GM18520 (cell line): Measurements from ENCODE around the gene KRTAP12-3.
"Not testable (repeated sequence)": the region's sequence is repeated elsewhere in the genome, so short reads cannot be mapped to it uniquely, and the experiment has no call there.

Source experiments
- ATAC-seq: cut with Tn5 transposase; IDR thresholded peaks from one replicate; pipeline ENCODE4 v1.9.1; 2021; ENCODE audit not compliant: unreplicated experiment

Gene KRTAP12-3

DNA sequence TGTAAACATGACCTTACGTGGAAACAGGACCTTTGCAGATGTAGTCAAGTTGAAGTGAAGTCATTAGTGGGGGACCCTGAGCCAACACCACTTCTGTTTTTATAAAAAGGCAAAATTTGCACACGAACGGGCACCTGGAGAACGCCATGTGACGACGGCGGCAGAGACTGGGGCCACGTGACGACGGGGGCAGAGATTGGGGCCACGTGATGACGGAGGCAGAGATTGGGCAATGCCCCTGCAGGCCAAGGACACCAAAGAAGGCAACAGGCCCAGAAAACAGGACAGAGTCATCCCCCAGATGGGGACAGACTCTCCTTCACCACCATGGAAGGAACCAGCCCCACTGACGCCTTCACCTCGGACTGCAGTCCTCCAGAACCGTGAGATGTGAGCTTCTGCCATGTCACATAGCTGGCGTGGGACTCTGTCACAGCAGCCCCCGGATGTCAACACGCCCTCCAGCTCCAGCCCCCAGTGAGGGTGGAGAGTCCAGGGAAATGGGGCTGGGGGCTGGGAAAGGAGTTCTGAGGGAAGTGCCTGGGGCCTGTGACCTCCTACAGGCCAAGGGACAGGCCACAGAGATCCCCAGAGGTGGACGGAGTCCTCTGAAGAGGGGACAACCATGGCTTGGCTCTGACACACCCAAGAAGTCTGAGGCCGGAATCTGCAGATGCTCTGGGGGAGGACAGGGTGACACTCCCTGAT, 7.3 kb upstream of the KRTAP12-3 start:
- ATAC-seq, result no peak

- no peak for ATAC-seq
Observed at GRCh38 chr21:44650973-44651675, 6.6 kb upstream of the KRTAP12-3 start.

GRCh38 chr21:44653123-44653522, 4.6 kb upstream of the KRTAP12-3 start:
- no peak for ATAC-seq

DNA sequence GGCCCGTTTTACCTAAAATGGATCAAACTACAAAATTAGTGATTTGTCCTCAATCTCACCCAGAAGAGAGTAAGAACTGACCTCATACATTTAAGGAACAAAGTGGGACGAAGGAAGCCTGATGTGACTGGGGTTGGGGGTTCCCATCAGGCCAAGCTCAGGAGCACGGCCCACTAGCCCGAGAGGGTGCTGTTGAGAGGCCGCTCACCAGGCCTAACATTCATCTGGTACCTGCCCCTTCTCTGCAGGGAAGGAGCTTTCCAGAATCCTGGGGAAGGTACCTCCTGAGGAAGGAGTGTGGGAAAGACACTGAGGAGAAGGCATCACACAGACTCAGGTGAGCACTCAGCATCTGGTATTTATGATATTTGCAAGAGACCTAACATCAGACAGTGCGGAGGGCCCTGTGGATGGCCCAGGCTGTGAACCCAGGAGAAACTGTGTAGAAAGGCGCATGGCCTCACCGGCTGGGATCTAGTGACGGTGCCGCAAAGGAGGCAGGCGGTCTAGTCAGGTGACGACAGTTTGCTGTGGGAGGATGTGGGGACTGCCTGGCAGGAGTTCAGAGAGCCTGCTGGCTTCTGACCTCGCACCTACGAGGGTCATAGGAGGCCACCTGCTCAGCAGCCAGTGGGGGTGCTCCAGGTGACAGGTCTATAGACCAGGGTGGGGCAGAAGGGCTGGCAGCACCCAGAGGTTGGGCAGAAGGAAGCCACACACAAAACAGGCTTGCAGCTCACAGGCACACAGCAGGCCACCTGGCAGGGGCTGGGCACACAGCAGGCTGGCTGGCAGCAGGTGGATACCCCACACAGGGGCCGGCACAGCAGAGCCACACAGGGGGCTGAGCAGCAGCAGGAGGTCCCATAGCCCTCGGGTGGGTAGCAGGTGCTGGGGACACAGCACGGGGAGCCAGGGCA, 3.8 kb upstream of the KRTAP12-3 start:
- ATAC-seq, result no peak

DNA sequence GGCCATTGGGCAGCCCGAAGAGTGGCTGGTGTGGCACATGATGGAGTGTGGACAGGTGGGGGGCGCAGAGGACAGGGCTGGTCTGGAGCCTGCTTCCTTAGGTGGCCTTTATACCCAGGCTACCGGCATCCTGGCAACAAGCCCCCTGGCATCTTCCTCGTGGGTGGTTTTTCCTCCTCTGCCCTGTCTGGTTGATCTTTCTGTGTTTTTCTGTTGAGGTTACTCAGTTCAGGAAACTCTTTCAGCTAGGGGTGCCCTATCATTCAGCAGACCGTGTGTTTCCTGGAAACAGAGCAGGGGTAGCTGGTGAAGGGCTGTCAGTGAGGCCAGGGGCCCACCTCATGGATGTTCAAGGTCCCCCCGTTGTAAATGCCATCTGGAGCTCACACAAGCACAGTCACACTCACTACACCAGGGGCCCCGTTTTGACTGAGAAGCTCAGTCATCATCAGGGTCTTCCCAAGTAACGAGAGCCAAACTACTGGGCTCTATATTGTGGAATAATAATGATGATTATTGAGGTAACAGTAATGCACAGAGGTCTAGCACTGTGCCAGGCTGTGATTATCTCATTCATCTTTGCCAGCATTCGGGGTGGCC, 3.1 kb upstream of the KRTAP12-3 start, which contains the start of gene KRTAP12-4:
TSS of gene KRTAP12-4 (minus strand) at position 84 of the 600 bp plus-strand sequence. CDS start at position 39, 45 bp downstream.
- no peak for ATAC-seq

GRCh38 chr21:44656868-44657267, 864 bp upstream of the KRTAP12-3 start:
- no peak for ATAC-seq

- no peak for ATAC-seq
Observed at GRCh38 chr21:44658541-44658910, 794 bp downstream of the KRTAP12-3 start.

GRCh38 chr21:44658913-44659595, 1.3 kb downstream of the KRTAP12-3 start:
- no peak for ATAC-seq

DNA sequence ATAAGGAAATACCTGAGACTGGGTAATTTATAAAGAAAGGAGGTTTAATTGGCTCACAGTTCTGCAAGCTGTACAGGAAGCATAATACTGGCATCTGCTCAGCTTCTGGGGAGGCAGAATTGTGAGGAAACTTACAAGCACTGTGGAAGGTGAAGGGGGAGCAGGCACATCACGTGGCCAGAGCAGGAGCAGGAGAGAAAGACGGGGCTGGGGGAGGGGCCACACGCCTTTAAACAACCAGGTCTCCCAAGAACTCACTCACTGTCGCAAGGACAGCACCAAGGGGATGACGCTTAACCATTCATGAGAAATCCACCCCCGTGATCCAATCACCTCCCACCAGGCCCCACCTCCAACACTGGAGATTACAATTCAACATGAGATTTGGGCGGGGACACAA, 3.8 kb downstream of the KRTAP12-3 start:
- not testable (repeated sequence) for ATAC-seq

GRCh38 chr21:44664691-44665090, 7.0 kb downstream of the KRTAP12-3 start:
- ATAC-seq, result no peak

- ATAC-seq, result no peak
Observed at GRCh38 chr21:44666401-44667320, 8.9 kb downstream of the KRTAP12-3 start, which contains the start of gene KRTAP12-2. TSS of gene KRTAP12-2 (minus strand) at chr21:44666927. CDS start at chr21:44666886, 41 bp downstream.

DNA sequence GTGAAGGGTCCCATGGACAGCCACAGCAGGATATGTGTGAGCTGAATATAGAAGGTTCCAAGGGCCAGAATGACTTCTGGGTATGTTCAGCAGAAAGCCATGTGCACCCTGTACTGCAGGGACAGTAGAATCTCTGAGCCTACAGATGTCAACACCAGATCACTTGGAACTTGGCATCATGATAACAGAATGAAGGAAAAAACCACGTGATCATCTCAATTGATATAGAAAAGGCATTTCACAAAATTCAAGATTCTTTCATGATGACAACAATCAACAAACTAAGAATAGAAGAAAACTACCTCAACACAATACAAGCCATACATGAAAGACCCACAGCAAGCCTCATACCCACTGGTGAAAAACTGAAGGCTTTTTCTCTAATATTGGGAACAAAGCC, 9.9 kb downstream of the KRTAP12-3 start:
- no peak for ATAC-seq

- no peak for ATAC-seq
Observed at GRCh38 chr21:44670642-44671432, 13.1 kb downstream of the KRTAP12-3 start.

GRCh38 chr21:44671911-44672310, 14.2 kb downstream of the KRTAP12-3 start:
- ATAC-seq, result no peak

GRCh38 chr21:44677881-44678280, 20.1 kb downstream of the KRTAP12-3 start:
- ATAC-seq, result no peak

GRCh38 chr21:44681152-44681551, 23.4 kb downstream of the KRTAP12-3 start:
- no peak for ATAC-seq

DNA sequence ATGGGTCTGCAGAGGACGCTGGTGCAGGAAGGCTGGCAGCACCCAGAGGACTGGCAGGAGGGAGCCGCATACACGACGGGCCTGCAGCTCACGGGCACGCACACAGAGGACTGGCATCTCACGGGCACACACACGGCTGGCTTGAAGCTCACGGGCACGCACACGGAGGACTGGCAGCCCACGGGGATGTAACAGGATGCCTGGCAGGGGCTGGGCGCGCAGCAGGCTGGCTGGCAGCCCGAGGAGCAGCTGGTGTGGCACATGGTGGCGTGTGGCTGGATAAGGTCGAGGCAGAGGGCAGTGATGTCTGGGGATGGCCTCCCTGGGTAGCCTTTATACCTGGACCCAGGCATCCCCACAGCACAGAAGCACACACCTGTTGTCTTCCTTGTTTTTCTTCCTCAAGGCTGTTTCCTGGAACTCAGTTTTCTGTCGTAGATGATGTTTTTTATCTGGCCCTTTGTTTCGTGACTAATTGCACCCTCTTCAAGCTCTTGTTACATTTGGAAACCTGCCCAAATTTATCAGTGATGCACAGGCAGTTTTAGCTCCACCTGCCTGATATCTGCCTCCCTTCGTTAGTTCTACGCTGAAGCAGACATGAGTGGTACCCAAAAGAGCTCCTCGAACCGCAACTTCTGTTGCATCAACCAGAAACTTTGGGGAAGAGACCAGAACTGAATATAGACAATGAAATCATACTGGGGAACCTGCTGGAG, 24.3 kb downstream of the KRTAP12-3 start, which contains the start of gene KRTAP12-1:
TSS of gene KRTAP12-1 (minus strand) at position 303 of the 719 bp plus-strand sequence. CDS start at position 263, 40 bp downstream.
- ATAC-seq, result no peak
